Esophagus muscularis mucosa (tissue), 4 donors: ENCODE measurements around the gene UBXN6. TPM values are rescaled to one million over a fixed set of nuclear protein-coding genes. Genes with fewer than 3 reads are reported as not detected.

Source experiments
- DNase-seq: peaks from one replicate; pipeline ENCODE4 v3.0.0-alpha.2; 2017; ENCODE audit errors: extremely low spot score
- H3K27ac ChIP-seq, 4 donors: fragments of 200-600 bp; sonication (generic); replicated peaks in 1 of 4; 1 replicate in 3 of 4; 2 replicates in 1 of 4; pipeline ENCODE4 v1.5.1; 2016 to 2019; ENCODE audit warnings: mild to moderate bottlenecking in 1 of 4
- H3K27me3 ChIP-seq, 4 donors: fragments of 200-600 bp; sonication (generic); one replicate each; pipeline versions ENCODE4 v1.5.1 to v1.6.0; 2016 to 2019
- H3K36me3 ChIP-seq, 4 donors: fragments of 200-600 bp; sonication (generic); one replicate each; pipeline ENCODE4 v1.5.1; 2016 to 2019
- H3K4me1 ChIP-seq, 4 donors: fragments of 200-600 bp; sonication (generic); one replicate each; pipeline ENCODE4 v1.5.1; 2016 to 2019
- H3K4me3 ChIP-seq, 4 donors: fragments of 200-600 bp; sonication (generic); 1 replicate in 2 of 4; 2 replicates in 2 of 4; pipeline ENCODE4 v1.5.1; 2016 to 2019; ENCODE audit warnings: mild to moderate bottlenecking in 4 of 4, moderate library complexity in 1 of 4
- H3K9me3 ChIP-seq, 4 donors: fragments of 200-600 bp; sonication (generic); 1 replicate in 3 of 4; 2 replicates in 1 of 4; pipeline ENCODE4 v1.5.1; 2016 to 2019
- EP300 ChIP-seq: sonication (generic); formaldehyde crosslinking; IDR thresholded peaks from one replicate; pipeline ENCODE4 v1.6.1; 2017; ENCODE audit warnings: antibody characterized with exemption
- POLR2A ChIP-seq: fragments of 450-650 bp; IDR thresholded peaks from one replicate; pipeline ENCODE4 v1.6.1; 2017; ENCODE audit warnings: antibody characterized with exemption, moderate library complexity, mild to moderate bottlenecking, low read depth
- POLR2AphosphoS5 ChIP-seq, 2 donors: sonication (generic); formaldehyde crosslinking; IDR thresholded peaks; one replicate each; pipeline ENCODE4 v1.6.1; 2017; ENCODE audit warnings: antibody characterized with exemption in 2 of 2
- WGBS: methylation state at CpG from one replicate; pipeline ENCODE4 v1.1.5; 2018; 5-methylcytosine and 5-hydroxymethylcytosine counted together
- intact Hi-C: fragments of 100-400 bp; cut with DNase I; formaldehyde crosslinking; loops from one replicate; pipeline ENCODE4 v1.15.1; 2023
- total RNA-seq, 4 donors: library from RNA; depleted of rRNA; stranded (reverse); fragments of >200 nt; gene quantifications; one replicate each; pipeline versions ENCODE4 v1.1.0 to v1.2.1, GENCODE V29; 2016
- TF ChIP-seq, protein P1 (sequence below), 3 experiments: fragments of 200-600 bp in 2 of 3; fragments of 450-650 bp in 1 of 3; sonication (generic) in 2 of 3; IDR thresholded peaks; one replicate each; pipeline ENCODE4 v1.5.1; 2017 to 2019; ENCODE audit warnings: antibody characterized with exemption in 3 of 3, mild to moderate bottlenecking in 2 of 3, moderate library complexity in 1 of 3

UBXN6 gene
- total RNA-seq, 4 donors from 2014 or later, result 65.2 to 190 (median 98.8) TPM

DNA sequence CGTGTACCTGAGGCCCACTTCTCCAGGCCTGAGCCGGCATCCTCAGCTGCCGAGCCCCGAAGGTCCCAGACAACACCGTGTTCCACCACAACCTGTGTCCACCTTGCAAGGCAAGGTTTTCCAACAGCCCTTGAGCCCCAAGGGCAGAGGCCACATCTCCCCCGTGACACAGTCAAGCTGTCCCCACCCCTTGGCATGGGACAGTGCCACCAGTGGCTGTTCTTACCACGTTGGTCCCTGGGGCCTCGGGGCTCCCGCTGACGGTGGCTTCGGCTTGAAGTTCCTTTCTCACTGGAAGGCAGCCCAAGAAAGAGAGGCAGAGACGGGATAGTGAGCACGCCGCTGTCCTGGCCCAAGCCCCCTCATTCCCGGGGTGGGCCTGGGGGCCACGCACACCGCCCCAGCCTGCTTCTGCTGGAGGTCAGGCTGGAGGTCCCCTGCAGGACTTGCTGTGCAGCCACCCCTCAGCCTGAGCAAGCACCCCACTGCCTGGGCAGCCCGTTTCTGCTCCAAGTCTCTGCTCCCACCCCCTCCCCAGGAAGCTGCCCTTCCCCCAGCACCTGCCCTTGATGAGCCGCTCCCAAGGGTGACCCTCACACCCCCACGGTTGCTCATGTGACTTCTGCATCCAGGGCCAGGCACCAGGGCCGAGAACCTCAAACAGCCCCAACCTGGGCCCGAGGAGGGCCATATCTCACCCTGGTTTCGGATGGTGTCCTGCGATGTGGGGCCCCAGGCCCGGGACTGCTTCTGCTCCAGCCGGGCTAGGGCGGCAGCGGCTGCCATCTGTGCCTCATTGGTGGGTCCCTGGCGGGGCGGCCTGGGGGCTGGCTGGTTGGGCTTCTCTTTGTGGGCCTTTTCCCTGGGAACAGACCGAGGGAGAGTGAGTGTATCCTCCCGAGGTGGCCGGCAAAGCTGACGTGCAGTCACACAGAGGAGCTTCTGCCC, 4.1 kb downstream of the UBXN6 start:
- Histone ChIP-seq H3K27me3 (no peaks in the 10 kb centered on the region), H3K27ac (peak overlapping the region in 1 of 4 donors; percentile 94), H3K36me3 (peaks cover 35 to 64% (median 50%) of the 10 kb centered on the region in 4 donors), H3K9me3 (no peaks in the 10 kb centered on the region), H3K4me3 (no peak overlapping the region), H3K4me1 (peaks cover 22 to 65% (median 54%) of the 10 kb centered on the region in 4 donors)
- intact Hi-C loops, result no loop called here
- 72% methylated on average over 12 of the region's 34 CpGs for WGBS
- no peak for DNase-seq
- TF ChIP-seq, protein P1, sequence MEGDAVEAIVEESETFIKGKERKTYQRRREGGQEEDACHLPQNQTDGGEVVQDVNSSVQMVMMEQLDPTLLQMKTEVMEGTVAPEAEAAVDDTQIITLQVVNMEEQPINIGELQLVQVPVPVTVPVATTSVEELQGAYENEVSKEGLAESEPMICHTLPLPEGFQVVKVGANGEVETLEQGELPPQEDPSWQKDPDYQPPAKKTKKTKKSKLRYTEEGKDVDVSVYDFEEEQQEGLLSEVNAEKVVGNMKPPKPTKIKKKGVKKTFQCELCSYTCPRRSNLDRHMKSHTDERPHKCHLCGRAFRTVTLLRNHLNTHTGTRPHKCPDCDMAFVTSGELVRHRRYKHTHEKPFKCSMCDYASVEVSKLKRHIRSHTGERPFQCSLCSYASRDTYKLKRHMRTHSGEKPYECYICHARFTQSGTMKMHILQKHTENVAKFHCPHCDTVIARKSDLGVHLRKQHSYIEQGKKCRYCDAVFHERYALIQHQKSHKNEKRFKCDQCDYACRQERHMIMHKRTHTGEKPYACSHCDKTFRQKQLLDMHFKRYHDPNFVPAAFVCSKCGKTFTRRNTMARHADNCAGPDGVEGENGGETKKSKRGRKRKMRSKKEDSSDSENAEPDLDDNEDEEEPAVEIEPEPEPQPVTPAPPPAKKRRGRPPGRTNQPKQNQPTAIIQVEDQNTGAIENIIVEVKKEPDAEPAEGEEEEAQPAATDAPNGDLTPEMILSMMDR (IDR thresholded peaks at IDR 0.05), result no peak
- TF ChIP-seq POLR2AphosphoS5 (IDR thresholded peaks at IDR 0.05) (no peak), POLR2A (no peak), EP300 (no peak)

DNA sequence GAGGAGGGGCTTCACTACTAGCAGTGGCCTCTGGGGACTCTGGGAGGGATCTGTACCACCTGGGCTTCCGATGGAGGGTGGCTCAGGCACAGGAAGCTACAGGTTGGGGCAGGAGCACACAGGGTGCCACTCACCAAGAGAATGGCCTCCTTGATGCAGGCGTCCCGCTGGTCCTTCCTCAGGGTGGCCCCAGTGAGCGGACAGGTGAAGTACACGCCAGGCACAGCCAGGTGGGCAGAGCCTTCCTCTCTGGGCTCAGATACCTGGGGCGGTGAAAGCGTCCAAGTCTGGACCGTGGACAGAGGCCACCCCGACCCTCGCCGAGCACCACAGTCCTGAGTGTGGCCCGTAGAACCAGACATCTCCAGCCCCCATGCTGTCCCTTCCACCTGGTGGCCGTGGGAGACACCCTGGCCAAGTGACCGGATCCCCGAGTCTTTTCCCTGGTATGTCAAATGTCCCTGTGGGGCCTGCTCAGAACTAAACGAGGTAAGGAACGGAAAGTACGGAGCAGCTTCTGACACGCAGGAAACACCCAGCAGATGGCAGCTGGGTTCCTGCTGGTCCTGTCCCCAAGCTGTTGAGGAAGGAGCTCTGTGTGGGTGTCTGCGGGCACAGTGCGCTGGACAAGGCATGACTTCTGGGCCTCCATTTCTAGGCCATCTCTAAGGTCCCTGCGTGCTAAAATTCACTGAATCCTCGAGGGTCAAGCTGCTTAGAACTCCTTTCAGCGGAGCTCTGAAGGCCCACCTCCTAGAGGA, 5.2 kb downstream of the UBXN6 start:
- peaks cover 43 to 75% (median 61%) of the 10 kb centered on the region in 4 donors for H3K36me3 ChIP-seq
- no peak overlapping the region for H3K4me3 ChIP-seq
- TF ChIP-seq POLR2A (no peak), POLR2AphosphoS5 (IDR thresholded peaks at IDR 0.05) (no peak), EP300 (no peak)
- TF ChIP-seq, protein P1 (IDR thresholded peaks at IDR 0.05), result no peak
- H3K27me3 ChIP-seq, result no peaks in the 10 kb centered on the region
- intact Hi-C loops, result no loop called here
- H3K9me3 ChIP-seq, result no peaks in the 10 kb centered on the region
- peaks cover 22 to 69% (median 54%) of the 10 kb centered on the region in 4 donors for H3K4me1 ChIP-seq
- H3K27ac ChIP-seq, result peak overlapping the region in 1 of 4 donors; percentile 39
- DNase-seq, result no peak
- 81% methylated on average over 20 of the region's 24 CpGs for WGBS

DNA sequence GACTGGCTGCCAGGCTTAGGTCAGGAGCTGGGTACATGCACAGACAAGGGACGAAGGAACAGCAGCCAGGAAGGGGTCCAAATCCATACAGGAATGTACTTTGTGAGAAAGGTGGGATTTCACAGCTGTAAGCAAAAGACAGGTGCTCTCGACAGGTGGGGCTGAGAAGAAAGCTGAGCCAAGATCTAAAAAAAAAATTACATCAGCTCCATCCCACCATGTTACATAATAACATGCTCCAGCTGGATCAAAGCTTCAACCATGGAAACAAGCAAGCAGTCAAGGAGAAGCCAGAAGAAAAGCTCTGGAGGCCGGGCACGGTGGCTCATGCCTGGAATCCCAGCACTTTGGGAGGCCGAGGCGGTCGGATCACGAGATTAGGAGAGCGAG, 8.0 kb downstream of the UBXN6 start:
- H3K27ac ChIP-seq, result peak overlapping the region; percentile 69 to 87 (median 84)

DNA sequence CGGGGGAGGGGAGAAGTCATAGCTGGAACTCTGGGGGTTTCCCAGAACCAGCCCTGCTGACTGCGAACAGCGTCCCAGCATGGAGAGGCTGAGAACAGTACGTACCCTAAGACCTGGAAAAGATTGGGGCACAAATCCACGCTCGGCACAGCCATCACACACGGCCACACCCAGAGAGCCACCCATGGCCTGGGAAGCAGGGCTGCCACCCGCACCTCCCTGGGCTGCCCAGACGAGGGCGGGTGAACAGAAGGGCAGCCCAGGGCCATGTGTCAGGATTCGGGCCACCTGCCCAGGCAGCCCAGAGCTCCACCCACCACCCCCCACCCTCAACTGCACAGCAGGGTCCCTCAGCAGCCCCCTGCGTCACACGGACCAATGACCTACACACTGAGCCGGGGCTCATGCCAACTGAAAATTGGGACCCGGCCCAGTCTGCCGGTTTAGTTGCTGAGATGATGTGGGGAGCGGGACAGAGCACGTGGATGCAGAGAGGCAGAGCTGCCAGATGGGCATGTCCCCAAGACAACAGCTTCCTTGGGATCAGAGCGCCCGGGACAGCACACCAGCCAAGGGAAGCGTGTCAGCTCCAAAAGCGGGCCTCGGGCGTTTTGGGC, 8.5 kb downstream of the UBXN6 start:
- no peak for DNase-seq
- TF ChIP-seq POLR2A (no peak), EP300 (peak; percentile 75), POLR2AphosphoS5 (IDR thresholded peaks at IDR 0.05) (peak; percentile 34 to 60)
- TF ChIP-seq, protein P1 (IDR thresholded peaks at IDR 0.05), result peak in 2 of 3 experiments; percentile 13 to 33
- H3K27ac ChIP-seq, result peak overlapping the region; percentile 69 to 87 (median 84)
- H3K9me3 ChIP-seq, result no peaks in the 10 kb centered on the region
- 26% methylated on average over 10 of the region's 24 CpGs for WGBS
- H3K36me3 ChIP-seq, result peaks cover 68 to 100% (median 94%) of the 10 kb centered on the region in 4 donors
- peaks cover 0 to 40% (median 24%) of the 10 kb centered on the region in 4 donors for H3K4me1 ChIP-seq
- no peaks in the 10 kb centered on the region for H3K27me3 ChIP-seq
- intact Hi-C loops, result no loop called here
- H3K4me3 ChIP-seq, result no peak overlapping the region

More for the DNA sequence above, 8.0 kb downstream of the UBXN6 start:
- WGBS, result 68% methylated on average over 9 of the region's 9 CpGs
- Histone ChIP-seq H3K4me3 (no peak overlapping the region), H3K27me3 (no peaks in the 10 kb centered on the region), H3K4me1 (peaks cover 2 to 45% (median 29%) of the 10 kb centered on the region in 4 donors), H3K36me3 (peaks cover 68 to 100% (median 89%) of the 10 kb centered on the region in 4 donors), H3K9me3 (no peaks in the 10 kb centered on the region)
- TF ChIP-seq POLR2AphosphoS5 (IDR thresholded peaks at IDR 0.05) (no peak), EP300 (no peak), POLR2A (no peak)
- TF ChIP-seq, protein P1 (IDR thresholded peaks at IDR 0.05), result no peak
- intact Hi-C loops, result no loop called here
- DNase-seq, result no peak
